Upper lobe of left lung (tissue), 4 donors: ENCODE data around the gene ZNF438.

ENCODE experiments used
- CTCF ChIP-seq, 6 experiments: fragments of 450-650 bp in 4 of 6; fragments of 200-600 bp in 2 of 6; sonication (generic) in 2 of 6; IDR thresholded peaks; one replicate each; pipeline ENCODE4 v1.5.1; 2016 to 2019; ENCODE audit warnings: antibody characterized with exemption in 6 of 6
- EP300 ChIP-seq, 4 donors: sonication (generic); formaldehyde crosslinking; IDR thresholded peaks; one replicate each; pipeline ENCODE4 v1.5.1; 2017; ENCODE audit warnings: antibody characterized with exemption in 4 of 4, control low read depth in 2 of 4
- POLR2A ChIP-seq, 4 donors: fragments of 450-650 bp; IDR thresholded peaks; one replicate each; pipeline ENCODE4 v1.5.1; 2016 to 2017; ENCODE audit warnings: antibody characterized with exemption in 4 of 4, mild to moderate bottlenecking in 2 of 4

GRCh38 chr10:30842894-30843293 lies 188.8 kb downstream of the ZNF438 start:
- TF ChIP-seq CTCF (IDR thresholded peaks at IDR 0.05) (no peak), EP300 (IDR thresholded peaks at IDR 0.05) (no peak), POLR2A (IDR thresholded peaks at IDR 0.05) (no peak)
